IMR-90 (cell line): ENCODE results near the gene COL9A3. TPM values are rescaled to one million over a fixed set of nuclear protein-coding genes. Genes with fewer than 3 reads are reported as not detected.
"Not testable (repeated sequence)": the region's sequence is repeated elsewhere in the genome, so short reads cannot be mapped to it uniquely, and the experiment has no call there.

Source experiments
- ATAC-seq: fragments of 200-7000 bp; cut with Tn5 transposase; 2 replicates; pipeline ENCODE4 v1.9.1; 2020; ENCODE audit warnings: low read depth, mild to moderate bottlenecking, moderate library complexity
- BruUV-seq: library from RNA; stranded (reverse); fragments of 400-500 nt; replicated peaks from 2 replicates; lab custom pipeline; 2021; lab: Mats Ljungman, UMichigan
- CTCF ChIA-PET: fragments of 300-600 bp; formaldehyde crosslinking; extraction: SDS; loops from one replicate; lab custom pipeline; 2021; ENCODE audit warnings: antibody characterized with exemption; lab: Yijun Ruan, JAX
- POLR2A ChIA-PET: fragments of 300-600 bp; sonication (Branson Sonifier 250); formaldehyde crosslinking; loops from one replicate; lab custom pipeline; 2022; ENCODE audit warnings: antibody characterized with exemption; ENCODE audit not compliant: unreplicated experiment; lab: Charles Lee
- DNase-seq: peaks from one replicate; pipeline ENCODE4 v3.0.0; 2013
- H2AFZ ChIP-seq: replicated peaks from 2 replicates; pipeline ENCODE3; 2013; ENCODE audit warnings: low read length, mild to moderate bottlenecking; ENCODE audit not compliant: poor library complexity
- H2AK5ac ChIP-seq: 2 replicates; pipeline ENCODE4 v1.6.1; 2013; ENCODE audit warnings: low read depth, low read length, inconsistent platforms
- H2AK9ac ChIP-seq: replicated peaks from 2 replicates; pipeline ENCODE3; 2013; ENCODE audit warnings: mild to moderate bottlenecking, low read depth, low read length, moderate library complexity; ENCODE audit not compliant: poor library complexity
- H2BK120ac ChIP-seq: 2 replicates; pipeline ENCODE4 v1.6.1; 2013; ENCODE audit warnings: low read depth, low read length, inconsistent platforms
- H2BK15ac ChIP-seq: 3 replicates; pipeline ENCODE4 v1.6.1; 2013; ENCODE audit warnings: low read depth, low read length, inconsistent platforms
- H2BK20ac ChIP-seq: 2 replicates; pipeline ENCODE4 v1.6.1; 2013; ENCODE audit warnings: low read depth, mild to moderate bottlenecking, inconsistent platforms, low read length, moderate library complexity
- H2BK5ac ChIP-seq: 2 replicates; pipeline ENCODE4 v1.6.1; 2013; ENCODE audit warnings: mild to moderate bottlenecking, low read depth, low read length, inconsistent platforms; ENCODE audit not compliant: poor library complexity, severe bottlenecking
- H3K14ac ChIP-seq: replicated peaks from 2 replicates; pipeline ENCODE4 v1.6.1; 2013; ENCODE audit warnings: low read depth, low read length, inconsistent platforms
- H3K18ac ChIP-seq: 2 replicates; pipeline ENCODE4 v1.6.1; 2013; ENCODE audit warnings: low read depth, low read length, control low read depth
- H3K23ac ChIP-seq: 2 replicates; pipeline ENCODE4 v1.6.1; 2013; ENCODE audit warnings: low read depth, low read length, inconsistent platforms
- H3K27ac ChIP-seq: 2 replicates; pipeline ENCODE4 v1.5.1; 2013; ENCODE audit warnings: mild to moderate bottlenecking, control low read depth, low read length; ENCODE audit not compliant: insufficient read depth
- H3K27me3 ChIP-seq: 2 replicates; pipeline ENCODE4 v1.6.1; 2013; ENCODE audit warnings: low read length; ENCODE audit not compliant: control insufficient read depth, insufficient read depth
- H3K36me3 ChIP-seq: 2 replicates; pipeline ENCODE4 v1.6.1; 2013; ENCODE audit warnings: low read length, mixed read lengths; ENCODE audit not compliant: control insufficient read depth, insufficient read depth
- H3K4ac ChIP-seq: 2 replicates; pipeline ENCODE4 v1.6.1; 2013; ENCODE audit warnings: low read depth, low read length, inconsistent platforms
- H3K4me1 ChIP-seq: 2 replicates; pipeline ENCODE4 v1.6.1; 2013; ENCODE audit warnings: low read length, mixed read lengths; ENCODE audit not compliant: control insufficient read depth, insufficient read depth
- H3K4me2 ChIP-seq: 2 replicates; pipeline ENCODE4 v1.6.1; 2013; ENCODE audit warnings: low read depth, mild to moderate bottlenecking, control low read depth, low read length, moderate library complexity
- H3K4me3 ChIP-seq: 2 replicates; pipeline ENCODE4 v1.5.1; 2013; ENCODE audit warnings: low read depth, mild to moderate bottlenecking, control low read depth, low read length, moderate library complexity; ENCODE audit not compliant: insufficient read depth
- H3K56ac ChIP-seq: 2 replicates; pipeline ENCODE4 v1.6.1; 2013; ENCODE audit warnings: low read length, inconsistent platforms; ENCODE audit not compliant: insufficient read depth; ENCODE audit errors: extremely low read depth
- H3K79me1 ChIP-seq, 2 experiments: 2 replicates each; pipeline ENCODE4 v1.6.1; 2013; ENCODE audit warnings: low read length in 2 of 2, inconsistent platforms in 1 of 2, low read depth in 1 of 2
- H3K9ac ChIP-seq: 2 replicates; pipeline ENCODE4 v1.6.1; 2013; ENCODE audit warnings: low read depth, low read length, control low read depth
- H3K9me1 ChIP-seq: 2 replicates; pipeline ENCODE4 v1.6.1; 2013; ENCODE audit warnings: low read length, inconsistent platforms; ENCODE audit not compliant: insufficient read depth
- H3K9me3 ChIP-seq: 2 replicates; pipeline ENCODE4 v1.6.1; 2013; ENCODE audit warnings: low read length; ENCODE audit not compliant: control insufficient read depth, insufficient read depth
- H4K20me1 ChIP-seq: 2 replicates; pipeline ENCODE4 v1.6.1; 2013; ENCODE audit warnings: low read length, inconsistent platforms; ENCODE audit not compliant: insufficient read depth
- H4K5ac ChIP-seq: 2 replicates; pipeline ENCODE4 v1.6.1; 2013; ENCODE audit warnings: mild to moderate bottlenecking, low read depth, low read length, control low read depth
- H4K8ac ChIP-seq, 2 experiments: 2 replicates each; pipeline ENCODE4 v1.6.1; 2013; ENCODE audit warnings: low read depth in 2 of 2, low read length in 2 of 2, control low read depth in 1 of 2, inconsistent platforms in 1 of 2
- H4K91ac ChIP-seq: 2 replicates; pipeline ENCODE4 v1.6.1; 2013; ENCODE audit warnings: low read depth, low read length, inconsistent platforms; ENCODE audit not compliant: insufficient read depth
- WGBS, 2 experiments: methylation state at CpG; one replicate each; pipeline versions ENCODE4 v1.1.5 to v1.1.7; 2013; ENCODE audit warnings: missing lambda C conversion rate in 2 of 2; ENCODE audit not compliant: insufficient read length in 1 of 2; ENCODE audit errors: extremely low coverage in 2 of 2; 5-methylcytosine and 5-hydroxymethylcytosine counted together
- dilution Hi-C: fragments of 300-500 bp; cut with HindIII; formaldehyde crosslinking; loops from one replicate; pipeline ENCODE4 v1.14.3; 2018; ENCODE audit warnings: low sequenced_read_pairs; ENCODE audit not compliant: unreplicated experiment
- in situ Hi-C: fragments of 300-500 bp; cut with MboI; formaldehyde crosslinking; loops from 3 replicates; pipeline ENCODE4 v1.14.3; 2019; ENCODE audit warnings: low sequenced_read_pairs, inconsistent platforms, mixed read lengths
- intact Hi-C: fragments of 100-400 bp; cut with micrococcal nuclease; formaldehyde crosslinking; loops from 2 replicates; pipeline ENCODE4 v1.10.0; 2022
- polyA plus RNA-seq, 3 experiments: library from polyadenylated mRNA; depleted of rRNA; stranded (reverse); fragments of >200 nt; gene quantifications; 2 replicates each; pipeline ENCODE4 v1.2.3, GENCODE V29; 2012; ENCODE audit warnings: low replicate concordance in 1 of 3
- total RNA-seq: library from RNA; depleted of rRNA; stranded (reverse); fragments of >200 nt; gene quantifications from 2 replicates; pipeline ENCODE4 v1.2.3, GENCODE V29; 2012

The COL9A3 gene
- total and polyA plus RNA-seq, 2 of the 4 experiments (the other 2 are of a cell fraction) = 0.36 to 1.4 TPM

- H3K4me3 ChIP-seq, H3K9me1 ChIP-seq, H4K8ac ChIP-seq, H3K9ac ChIP-seq, H3K18ac ChIP-seq, H4K91ac ChIP-seq, H3K23ac ChIP-seq, H2BK120ac ChIP-seq, H2BK20ac ChIP-seq, DNase-seq, H2BK5ac ChIP-seq, H2AK9ac ChIP-seq, H3K27ac ChIP-seq, H3K9me3 ChIP-seq, H3K14ac ChIP-seq, H3K27me3 ChIP-seq, H2AFZ ChIP-seq, intact Hi-C loops, H3K4me2 ChIP-seq, in situ Hi-C loops, dilution Hi-C loops, H2BK15ac ChIP-seq, H3K4ac ChIP-seq, BruUV-seq, H2AK5ac ChIP-seq, ATAC-seq, H4K5ac ChIP-seq, H3K4me1 ChIP-seq, H4K20me1 ChIP-seq, H3K56ac ChIP-seq: not testable (repeated sequence)
- 83% methylated on average over 1 of the region's 7 CpGs; no CpG with 5 or more reads in 1 of the 2 experiments for WGBS, 2 experiments
- Histone ChIP-seq H3K36me3 (peaks cover 19% of the 10 kb centered on the region), H3K79me1 (peaks cover 10 to 12% of the 10 kb centered on the region in 2 experiments; a peak in 3 of 4 replicates)
- CTCF ChIA-PET = interaction anchor here (1.0 kb wide), 1 partner anchor 11 kb away, joined by 3 read pairs; no protein-coding TSS in a partner anchor
- POLR2A ChIA-PET = interaction anchor here (0.5 kb wide), 1 partner anchor 753 kb away, joined by 5 read pairs; no protein-coding TSS in a partner anchor
These were observed 32.1 kb downstream of the COL9A3 start for GRCh38 chr20:62848917-62849316.
